ENCODE results near the gene AHI1. TPM values are rescaled to one million over a fixed set of nuclear protein-coding genes. Genes with fewer than 3 reads are reported as not detected.
A peak's percentile ranks its signal among the peaks of the same experiment; 100 is the strongest.

The AHI1 gene
- 9.9 TPM for polyA plus RNA-seq (2013, experiment 1 of 2; ENCODE audit: insufficient read length)
- 13.2 TPM for polyA plus RNA-seq (2013, experiment 2 of 2; ENCODE audit: insufficient read length)

- DNase-seq: peak; percentile 90
Observed at GRCh38 chr6:135497412-135498184, at the start of gene AHI1. Gene AHI1 (minus strand): TSS chr6:135497740. CDS start chr6:135492237, 5,503 bp downstream.

GRCh38 chr6:135546680-135547418, 49.3 kb upstream of the AHI1 start:
- no peak for DNase-seq

DNA sequence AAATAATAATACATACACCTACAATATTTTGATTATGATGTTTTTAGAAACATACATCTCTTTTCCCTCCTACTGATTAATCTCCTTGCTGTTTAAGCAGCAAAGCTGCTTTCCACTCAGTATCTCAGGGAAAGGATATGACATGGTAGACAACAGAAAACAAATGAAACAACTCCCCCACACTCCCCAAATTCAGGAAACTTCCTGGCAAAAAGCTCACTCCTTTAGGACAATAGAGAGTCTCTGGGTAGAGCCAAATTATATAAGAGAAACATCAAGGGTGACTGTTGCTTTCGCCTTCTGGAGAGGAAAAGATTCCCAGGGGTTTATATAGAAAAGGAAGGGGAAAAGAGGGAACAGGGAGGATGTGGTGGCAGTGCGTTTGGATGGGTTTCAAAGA, 48.7 kb upstream of the AHI1 start:
- no peak for DNase-seq

GRCh38 chr6:135540207-135540840, 42.8 kb upstream of the AHI1 start:
- peak; percentile 32 for DNase-seq

GRCh38 chr6:135537741-135538301, 40.3 kb upstream of the AHI1 start:
- peak; percentile 92 for DNase-seq

DNA sequence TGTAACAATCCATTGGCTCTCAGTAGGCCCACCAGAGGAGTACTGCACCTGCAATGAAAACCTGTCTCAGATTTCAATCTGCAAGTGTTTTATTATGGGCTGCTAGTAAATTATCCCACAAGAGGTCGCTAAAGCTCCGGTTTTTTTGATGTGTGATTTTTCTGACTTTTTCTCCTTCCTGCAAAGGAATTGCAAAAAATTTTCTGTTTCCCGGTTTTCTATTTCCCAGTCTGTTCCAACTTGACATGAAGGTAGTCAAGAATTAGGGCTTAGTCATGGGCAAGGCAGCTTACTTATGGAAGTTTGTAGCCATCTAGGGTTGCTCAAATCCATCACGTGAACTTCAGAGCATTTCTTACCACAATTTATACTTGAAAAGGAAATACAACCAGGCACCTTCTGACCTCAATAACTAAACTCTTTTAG, 38.5 kb upstream of the AHI1 start:
- peak; percentile 84 for DNase-seq

DNA sequence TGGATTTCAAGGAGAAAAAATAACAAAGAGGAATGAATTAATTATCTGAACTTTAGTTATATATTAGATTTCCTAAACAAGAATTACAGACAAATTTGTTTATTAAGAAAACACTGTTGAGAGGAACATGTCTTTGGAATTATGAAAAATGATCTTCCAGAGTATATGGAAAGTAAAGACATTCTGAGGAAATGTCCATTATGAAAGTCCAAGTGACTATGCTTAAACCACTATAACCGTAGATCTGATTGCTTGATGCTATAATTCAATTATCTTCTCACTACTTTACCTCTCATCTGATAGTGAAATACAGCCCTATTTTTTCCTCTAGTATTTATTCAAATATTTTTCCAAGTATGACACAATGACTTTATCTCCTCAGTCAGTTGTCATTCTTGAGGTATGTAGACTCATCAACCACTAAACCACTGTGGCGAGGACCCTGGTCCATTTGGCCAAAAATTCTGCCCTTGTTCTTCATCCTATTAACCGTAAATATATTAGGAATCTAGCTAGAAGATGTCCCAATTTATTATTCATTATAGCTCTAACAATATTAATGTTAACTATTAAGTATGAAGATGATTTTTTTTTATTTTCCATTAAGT, 37.3 kb upstream of the AHI1 start:
- DNase-seq: peak; percentile 67

DNA sequence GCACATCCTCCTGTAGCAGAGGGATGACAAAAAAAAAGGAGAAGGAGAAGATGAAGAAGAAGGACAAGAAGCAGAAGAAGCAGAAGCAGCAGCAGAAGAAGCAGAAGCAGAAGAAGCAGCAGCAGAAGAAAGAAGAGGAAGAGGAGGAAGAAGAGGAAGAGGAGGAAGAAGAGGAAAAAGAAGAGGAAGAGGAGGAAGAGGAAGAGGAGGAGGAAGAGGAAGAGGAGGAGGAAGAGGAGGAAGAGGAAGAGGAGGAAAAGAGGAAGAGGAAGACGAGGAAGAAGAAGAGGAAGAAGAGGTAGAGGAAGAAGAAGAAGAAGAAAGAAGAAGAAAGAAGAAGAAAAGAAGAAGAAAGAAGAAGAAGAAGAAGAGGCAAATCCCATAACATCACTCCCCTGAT, 35.0 kb upstream of the AHI1 start:
- DNase-seq: no peak

DNA sequence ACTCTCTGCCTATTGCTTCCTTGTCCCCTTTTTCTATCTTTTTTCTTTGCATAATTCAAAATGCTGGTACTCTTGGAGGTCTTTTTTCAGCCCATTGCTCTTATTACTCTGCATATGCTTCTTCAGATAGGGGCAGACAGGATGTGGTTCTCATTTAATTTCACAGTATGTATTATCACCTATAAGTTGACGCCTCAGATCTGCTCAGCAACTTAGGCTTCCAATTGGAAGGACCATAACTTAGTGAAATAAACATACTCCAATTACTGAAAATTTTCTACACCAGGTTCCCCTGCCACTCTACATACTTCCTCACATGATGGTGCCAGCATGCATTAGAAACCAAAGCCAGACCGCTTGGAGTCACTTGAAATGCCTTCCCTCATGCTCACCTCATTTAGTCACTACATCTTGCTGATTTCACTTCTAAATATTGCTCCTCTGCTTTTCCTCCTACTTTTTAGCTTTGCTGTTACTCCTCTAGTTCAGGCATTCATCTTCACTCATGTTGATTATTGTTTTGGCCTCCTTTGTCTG, 34.5 kb upstream of the AHI1 start:
- no peak for DNase-seq

DNA sequence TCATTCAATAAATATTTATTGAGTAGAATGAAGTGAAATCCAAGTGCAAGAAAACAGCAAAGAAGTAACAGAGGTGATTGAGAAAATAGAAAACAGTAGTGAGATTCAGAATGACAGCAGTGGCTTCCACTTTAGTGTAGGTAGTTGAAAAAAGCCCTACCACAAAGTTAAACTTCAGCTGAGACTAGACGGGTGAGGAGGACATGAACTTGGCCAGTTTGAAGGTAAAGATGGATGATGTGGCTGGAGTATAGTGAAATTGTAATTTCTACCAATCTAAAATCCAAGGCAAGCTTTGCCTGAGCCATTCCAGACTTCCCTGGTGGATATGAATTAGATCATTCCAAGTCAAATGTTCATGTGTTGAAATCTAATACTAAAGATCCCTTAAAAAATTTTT, 32.6 kb upstream of the AHI1 start:
- DNase-seq: no peak

DNA sequence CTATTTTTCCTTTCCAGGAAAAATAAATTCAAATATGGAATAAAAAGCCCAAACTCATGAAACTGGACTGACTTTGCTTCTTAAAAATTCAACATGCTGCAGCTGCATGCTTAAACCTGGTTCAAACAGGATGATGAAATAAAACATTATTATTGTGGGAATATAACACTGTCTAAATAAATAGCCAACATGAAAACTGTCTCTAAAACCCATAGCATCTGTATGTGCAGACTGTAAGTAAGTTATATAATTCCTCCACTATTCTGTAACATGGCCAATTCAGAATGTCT, 30.4 kb upstream of the AHI1 start:
- no peak for DNase-seq

- no peak for DNase-seq
Observed at GRCh38 chr6:135527116-135527959, 29.8 kb upstream of the AHI1 start.

- DNase-seq: no peak
Observed at GRCh38 chr6:135525594-135525993, 28.1 kb upstream of the AHI1 start.

GRCh38 chr6:135522965-135523692, 25.6 kb upstream of the AHI1 start:
- DNase-seq: peak; percentile 25

- peak; percentile 79 for DNase-seq
Observed at GRCh38 chr6:135521431-135521830, 23.9 kb upstream of the AHI1 start.

- peak; percentile 79 for DNase-seq
Observed at GRCh38 chr6:135520781-135521180, 23.2 kb upstream of the AHI1 start.

GRCh38 chr6:135519348-135519747, 21.8 kb upstream of the AHI1 start:
- DNase-seq: no peak

GRCh38 chr6:135517527-135517926, 20.0 kb upstream of the AHI1 start:
- DNase-seq: no peak

GRCh38 chr6:135514706-135515105, 17.2 kb upstream of the AHI1 start:
- DNase-seq: no peak

DNA sequence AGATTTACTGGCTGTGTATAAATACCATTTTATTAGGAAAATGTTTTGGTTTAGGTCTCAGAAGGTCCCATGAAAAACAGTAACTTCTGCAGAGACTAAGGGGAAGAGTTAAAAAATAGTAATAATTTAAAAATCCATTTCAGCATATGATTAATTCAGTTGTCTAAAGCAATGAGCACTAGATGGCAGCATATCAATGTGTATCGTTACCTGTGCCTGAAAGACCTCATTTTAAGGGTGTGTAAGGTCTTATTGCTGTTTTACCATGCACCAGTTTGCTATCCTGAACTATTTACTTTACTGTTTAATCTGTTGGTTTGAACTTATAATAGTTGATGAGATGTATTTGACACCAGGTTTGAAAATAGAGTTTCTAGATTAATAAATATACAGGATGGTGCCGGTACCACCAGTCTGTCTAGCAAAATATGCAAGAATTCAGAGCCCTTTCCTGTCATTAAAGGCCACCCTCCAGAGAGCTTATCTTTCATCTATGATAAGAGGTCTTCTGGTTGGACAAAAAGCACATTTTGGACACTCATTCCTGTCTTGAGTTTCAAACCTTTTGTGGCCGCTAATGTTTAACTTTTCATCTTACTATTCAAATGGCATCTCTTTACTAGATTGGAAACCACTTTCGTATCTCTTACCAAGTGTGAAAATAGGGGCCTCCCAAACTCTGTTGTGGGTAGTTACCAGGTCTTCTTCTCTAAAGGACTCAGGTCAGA, 8.9 kb upstream of the AHI1 start:
- DNase-seq: peak; percentile 60
